Measurements from ENCODE around the gene B4GALNT2.
A peak's percentile ranks its signal among the peaks of the same experiment; 100 is the strongest.

The B4GALNT2 gene

DNA sequence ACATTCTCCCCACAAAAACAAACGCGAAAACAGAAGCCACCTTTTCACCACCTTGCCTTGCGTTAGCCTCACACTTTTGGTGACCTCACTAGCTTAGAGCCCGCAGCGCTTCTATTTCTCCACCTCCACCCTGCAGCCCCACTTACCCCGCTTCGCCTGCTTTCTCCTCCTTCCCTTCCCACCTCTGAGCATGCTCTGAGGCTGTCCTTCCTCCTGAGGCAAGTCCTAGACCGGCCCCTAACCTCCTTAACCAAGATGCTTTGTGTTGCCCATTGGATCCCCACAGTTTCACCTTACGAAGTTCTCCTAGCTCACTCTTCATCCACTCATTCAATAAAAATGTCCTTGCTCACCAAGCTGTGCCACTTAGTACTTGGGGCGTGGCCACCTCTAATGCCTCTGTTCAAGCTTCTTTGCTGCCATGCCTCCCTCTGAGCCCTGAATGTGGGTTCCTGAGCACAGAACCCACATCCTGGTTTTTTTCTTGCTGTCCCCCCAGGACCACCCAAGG lies 76.5 kb downstream of the B4GALNT2 start:
- TF ChIP-seq, protein P1, sequence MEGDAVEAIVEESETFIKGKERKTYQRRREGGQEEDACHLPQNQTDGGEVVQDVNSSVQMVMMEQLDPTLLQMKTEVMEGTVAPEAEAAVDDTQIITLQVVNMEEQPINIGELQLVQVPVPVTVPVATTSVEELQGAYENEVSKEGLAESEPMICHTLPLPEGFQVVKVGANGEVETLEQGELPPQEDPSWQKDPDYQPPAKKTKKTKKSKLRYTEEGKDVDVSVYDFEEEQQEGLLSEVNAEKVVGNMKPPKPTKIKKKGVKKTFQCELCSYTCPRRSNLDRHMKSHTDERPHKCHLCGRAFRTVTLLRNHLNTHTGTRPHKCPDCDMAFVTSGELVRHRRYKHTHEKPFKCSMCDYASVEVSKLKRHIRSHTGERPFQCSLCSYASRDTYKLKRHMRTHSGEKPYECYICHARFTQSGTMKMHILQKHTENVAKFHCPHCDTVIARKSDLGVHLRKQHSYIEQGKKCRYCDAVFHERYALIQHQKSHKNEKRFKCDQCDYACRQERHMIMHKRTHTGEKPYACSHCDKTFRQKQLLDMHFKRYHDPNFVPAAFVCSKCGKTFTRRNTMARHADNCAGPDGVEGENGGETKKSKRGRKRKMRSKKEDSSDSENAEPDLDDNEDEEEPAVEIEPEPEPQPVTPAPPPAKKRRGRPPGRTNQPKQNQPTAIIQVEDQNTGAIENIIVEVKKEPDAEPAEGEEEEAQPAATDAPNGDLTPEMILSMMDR (IDR thresholded peaks at IDR 0.05; ENCODE audit: borderline replicate concordance, control extremely low read depth, extremely low read depth, insufficient read depth, missing control alignments): no peak
- in situ Hi-C loops (cut with MboI; ENCODE audit: low sequenced_read_pairs, unreplicated experiment): no loop called here
- DNase-seq (ENCODE audit: low spot score): no peak

DNA sequence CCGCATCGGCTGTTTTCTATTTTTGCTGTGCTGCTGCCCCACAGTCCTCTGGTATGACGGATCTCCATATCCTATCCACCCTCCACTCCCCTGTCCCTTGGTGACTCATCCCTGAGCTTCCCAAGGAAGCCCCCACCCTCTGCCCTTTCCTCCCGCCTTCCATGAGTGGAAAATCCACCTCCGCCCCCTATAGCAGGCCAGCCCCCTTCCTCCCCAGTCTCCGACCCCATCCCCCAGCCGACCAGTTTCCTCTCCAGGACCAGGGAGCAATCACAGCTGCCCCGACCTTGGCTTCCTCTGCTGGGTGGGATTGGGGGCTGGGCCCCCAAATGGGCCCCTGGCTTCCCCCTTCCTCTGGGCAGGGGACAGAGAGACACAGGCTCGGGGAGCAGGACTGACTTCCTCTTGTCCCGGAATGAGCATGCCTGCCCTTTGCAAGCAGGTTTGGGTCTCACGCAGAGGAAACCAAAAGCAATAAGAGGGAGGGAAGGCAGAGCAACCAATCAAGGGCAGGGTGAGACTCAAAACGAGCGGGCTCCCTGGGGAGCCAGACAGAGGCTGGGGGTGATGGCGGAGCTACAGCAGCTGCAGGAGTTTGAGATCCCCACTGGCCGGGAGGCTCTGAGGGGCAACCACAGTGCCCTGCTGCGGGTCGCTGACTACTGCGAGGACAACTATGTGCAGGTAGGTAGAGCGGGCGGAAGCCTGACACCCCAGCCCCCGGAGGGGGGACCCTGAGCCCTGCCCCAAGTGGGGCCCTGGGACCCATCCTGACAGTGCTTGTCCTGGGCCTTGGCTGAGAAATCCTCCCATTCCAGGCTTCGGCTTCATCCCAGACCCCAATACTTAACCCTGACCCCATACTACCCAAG lies 77.8 kb downstream of the B4GALNT2 start, which contains the start of the genes ABI3 and GNGT2:
Gene ABI3 (plus strand): TSS at position 550 of the 872 bp plus-strand sequence. CDS start 18 bp downstream, at position 568.
Gene GNGT2 (minus strand): TSS at position 417 of the 872 bp plus-strand sequence. CDS start 3,152 bp downstream, outside the sequence.
- in situ Hi-C loops (cut with MboI; ENCODE audit: low sequenced_read_pairs, unreplicated experiment): no loop called here
- TF ChIP-seq, protein P1 (IDR thresholded peaks at IDR 0.05; ENCODE audit: borderline replicate concordance, control extremely low read depth, extremely low read depth, insufficient read depth, missing control alignments): no peak
- DNase-seq (ENCODE audit: low spot score): peak; percentile 93

DNA sequence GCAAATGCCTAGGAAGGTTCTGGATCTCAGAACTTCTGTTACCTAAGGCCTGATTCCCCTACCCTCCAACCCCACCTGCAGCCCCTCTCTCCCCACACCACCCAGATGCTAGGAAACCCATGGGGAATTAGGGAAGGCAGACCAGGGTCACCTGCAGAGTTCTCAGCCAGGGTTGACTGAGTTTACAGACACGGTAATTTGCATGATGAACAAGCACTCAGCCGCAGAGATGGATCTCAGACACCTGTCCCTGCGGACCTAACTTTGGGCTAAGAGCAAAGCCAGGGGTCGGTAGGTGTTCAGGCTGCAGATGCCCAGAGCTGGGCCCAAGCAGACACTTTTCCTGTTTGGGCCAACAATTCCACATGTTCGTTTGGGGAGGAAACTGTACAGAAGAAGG lies 80.8 kb downstream of the B4GALNT2 start:
- in situ Hi-C loops (cut with MboI; ENCODE audit: low sequenced_read_pairs, unreplicated experiment): no loop called here
- TF ChIP-seq, protein P1 (IDR thresholded peaks at IDR 0.05; ENCODE audit: borderline replicate concordance, control extremely low read depth, extremely low read depth, insufficient read depth, missing control alignments): no peak

DNA sequence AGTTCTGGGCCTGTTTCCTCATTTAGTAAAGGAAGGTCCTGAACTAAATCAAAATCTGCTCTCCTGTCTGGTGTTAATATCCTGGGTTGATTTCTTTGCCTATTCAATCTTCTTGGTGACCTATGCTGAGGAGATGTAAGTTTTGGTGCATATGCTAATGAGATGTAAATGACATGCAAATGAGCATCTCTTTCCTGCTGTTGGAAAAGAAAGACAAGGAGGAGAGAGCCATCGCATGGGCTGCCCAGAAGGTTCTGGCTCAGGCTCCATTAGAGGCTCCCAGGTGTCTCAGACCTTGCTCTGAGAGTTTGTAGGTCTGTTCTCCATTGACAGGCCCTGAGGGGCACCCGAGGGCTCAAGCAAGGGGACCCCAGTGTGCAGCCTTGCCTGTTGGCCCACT lies 81.3 kb downstream of the B4GALNT2 start:
- DNase-seq (ENCODE audit: low spot score): no peak
- in situ Hi-C loops (cut with MboI; ENCODE audit: low sequenced_read_pairs, unreplicated experiment): no loop called here
- TF ChIP-seq, protein P1 (IDR thresholded peaks at IDR 0.05; ENCODE audit: borderline replicate concordance, control extremely low read depth, extremely low read depth, insufficient read depth, missing control alignments): no peak

More for the DNA sequence above, 80.8 kb downstream of the B4GALNT2 start:
- no peak for DNase-seq (ENCODE audit: low spot score)

DNA sequence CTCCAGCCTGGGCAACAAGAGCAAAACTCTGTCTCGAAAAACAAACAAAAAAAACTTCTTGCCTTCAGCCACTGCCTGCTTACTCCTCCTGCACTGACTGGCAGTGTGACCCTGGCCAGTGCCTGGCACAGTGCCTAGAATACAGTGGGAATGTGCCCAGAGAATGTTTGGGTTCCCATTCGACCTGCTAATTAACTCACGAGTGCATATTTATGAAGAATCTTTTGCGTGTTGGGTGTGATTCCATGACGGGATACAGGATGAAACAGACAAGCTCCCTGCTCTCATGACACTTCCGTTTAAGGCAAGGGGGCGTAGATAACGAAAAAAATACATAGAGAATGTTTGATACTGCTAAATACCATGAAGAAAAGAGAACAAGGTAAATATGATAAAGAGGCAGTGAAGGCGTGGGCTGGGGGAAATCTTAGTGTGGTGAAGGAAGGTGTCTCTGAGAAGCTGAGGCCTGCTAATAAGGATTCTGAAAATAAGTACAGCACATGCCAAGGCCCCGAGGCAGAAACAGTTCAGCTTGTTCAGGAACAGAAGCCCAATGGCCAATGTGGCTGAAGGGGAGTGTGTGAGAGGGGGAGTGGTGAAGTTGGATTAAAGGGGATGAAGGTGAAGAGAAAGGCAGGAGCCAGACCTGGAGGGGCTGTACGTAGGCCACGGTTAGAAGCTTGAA lies 82.2 kb downstream of the B4GALNT2 start:
- in situ Hi-C loops (cut with MboI; ENCODE audit: low sequenced_read_pairs, unreplicated experiment): no loop called here
- TF ChIP-seq, protein P1 (IDR thresholded peaks at IDR 0.05; ENCODE audit: borderline replicate concordance, control extremely low read depth, extremely low read depth, insufficient read depth, missing control alignments): no peak
- no peak for DNase-seq (ENCODE audit: low spot score)

DNA sequence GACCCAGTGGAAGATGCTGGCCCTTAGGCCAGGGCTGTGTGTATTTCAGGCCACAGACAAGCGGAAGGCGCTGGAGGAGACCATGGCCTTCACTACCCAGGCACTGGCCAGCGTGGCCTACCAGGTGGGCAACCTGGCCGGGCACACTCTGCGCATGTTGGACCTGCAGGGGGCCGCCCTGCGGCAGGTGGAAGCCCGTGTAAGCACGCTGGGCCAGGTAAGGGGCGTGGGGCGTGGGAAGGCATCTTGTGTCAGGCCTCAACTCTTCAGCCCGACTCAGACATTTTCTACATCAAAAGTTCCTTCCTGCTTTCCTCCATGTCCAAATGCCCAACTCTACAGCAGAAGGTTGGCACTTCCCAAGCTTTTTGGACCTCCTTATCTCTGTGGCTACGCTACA lies 83.9 kb downstream of the B4GALNT2 start:
- in situ Hi-C loops (cut with MboI; ENCODE audit: low sequenced_read_pairs, unreplicated experiment): no loop called here
- DNase-seq (ENCODE audit: low spot score): no peak
- TF ChIP-seq, protein P1 (IDR thresholded peaks at IDR 0.05; ENCODE audit: borderline replicate concordance, control extremely low read depth, extremely low read depth, insufficient read depth, missing control alignments): no peak

All from GM13976 (cell line).